T follicular helper cell (primary cell): ENCODE data around the gene ALOX15B.

Experiments
- DNase-seq: peaks from one replicate; pipeline ENCODE4 v3.0.0-alpha.2; 2020; ENCODE audit warnings: low read depth

Gene ALOX15B

DNA sequence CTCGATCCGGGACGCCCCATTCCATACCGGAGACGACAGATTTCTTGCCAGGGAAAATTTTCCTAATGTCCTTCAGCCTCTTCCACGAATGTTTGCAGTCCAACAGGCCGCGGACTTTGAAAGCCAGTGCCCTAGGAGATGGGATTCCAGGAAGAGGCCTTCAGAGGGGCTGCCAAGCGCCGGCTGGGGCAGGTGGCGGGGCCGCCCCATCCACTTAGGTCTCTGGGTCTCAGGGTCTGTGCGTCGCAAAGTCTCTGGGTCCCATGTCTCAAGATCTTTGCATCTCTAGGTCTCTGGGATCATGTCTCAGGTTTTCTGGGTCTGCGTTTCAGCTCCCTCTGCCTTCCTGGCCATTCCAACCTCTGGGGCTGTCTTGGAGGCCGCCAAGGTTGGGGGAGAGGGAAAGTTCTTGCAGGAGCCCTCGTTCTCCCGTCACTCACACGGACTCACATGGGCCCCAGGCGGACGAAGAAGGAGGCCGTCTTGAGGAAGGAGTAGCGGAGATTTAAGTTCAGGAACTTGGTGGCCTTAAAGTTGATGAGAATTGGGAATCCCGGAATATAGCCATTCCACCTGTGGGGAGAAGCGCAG, 41.4 kb downstream of the ALOX15B start:
- no peak for DNase-seq

DNA sequence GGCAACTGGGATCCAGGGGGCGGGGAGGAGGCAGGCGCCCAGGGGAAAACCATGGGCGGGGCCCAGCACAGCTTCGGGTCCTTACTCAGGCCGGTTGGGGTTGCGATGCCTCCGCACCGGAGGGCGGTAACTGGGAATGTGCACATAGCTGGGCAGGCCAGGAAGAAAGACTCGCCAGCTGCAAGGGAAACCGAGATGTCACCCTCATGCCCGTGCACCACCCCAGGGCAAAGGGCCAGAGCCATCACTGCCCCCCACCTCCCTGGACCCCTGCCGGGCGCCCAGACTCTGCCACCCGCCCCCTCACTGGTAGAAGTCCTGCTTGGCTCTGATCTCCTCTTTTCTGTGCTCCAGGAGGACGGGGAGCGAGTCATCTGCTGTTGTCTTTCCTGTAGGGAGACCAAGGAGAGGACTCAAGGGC, 42.0 kb downstream of the ALOX15B start:
- DNase-seq: no peak

DNA sequence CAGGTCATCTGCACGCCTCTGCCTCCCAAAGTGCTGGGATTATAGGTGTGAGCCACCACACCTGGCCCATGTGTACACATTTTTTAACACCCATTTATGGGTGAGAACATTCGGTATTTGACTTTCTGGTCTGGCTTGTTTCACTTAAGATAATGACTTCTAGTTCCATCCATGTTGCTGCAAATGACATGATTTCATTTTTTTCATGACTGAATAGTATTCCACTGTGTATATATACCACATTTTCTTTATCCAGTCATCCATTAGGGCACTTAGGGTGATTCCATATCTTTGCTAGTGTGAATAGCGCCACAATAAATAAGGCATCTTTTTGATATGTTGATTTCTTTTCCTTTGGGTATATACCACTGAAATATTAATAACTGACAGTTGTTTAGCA, 43.0 kb downstream of the ALOX15B start:
- no peak for DNase-seq

DNA sequence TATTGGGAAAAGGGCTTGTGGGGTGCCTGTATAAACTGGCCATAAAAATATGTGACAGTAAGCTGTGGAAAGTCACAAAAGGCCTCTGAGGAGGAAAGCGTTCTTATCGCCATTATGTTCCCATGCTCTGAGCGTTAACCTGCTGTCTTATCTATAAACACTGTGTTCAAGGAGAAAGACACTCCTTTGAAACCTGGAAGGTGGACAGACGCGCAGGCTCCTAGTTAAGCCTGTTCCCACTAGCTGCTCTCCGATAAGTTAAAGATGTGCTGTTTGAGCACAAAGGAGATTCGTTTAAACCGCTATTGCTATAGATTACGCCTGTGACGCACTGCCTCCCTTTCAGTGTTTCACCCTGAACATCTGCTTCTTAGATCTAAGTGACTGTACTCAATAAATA, 43.4 kb downstream of the ALOX15B start:
- DNase-seq: no peak

DNA sequence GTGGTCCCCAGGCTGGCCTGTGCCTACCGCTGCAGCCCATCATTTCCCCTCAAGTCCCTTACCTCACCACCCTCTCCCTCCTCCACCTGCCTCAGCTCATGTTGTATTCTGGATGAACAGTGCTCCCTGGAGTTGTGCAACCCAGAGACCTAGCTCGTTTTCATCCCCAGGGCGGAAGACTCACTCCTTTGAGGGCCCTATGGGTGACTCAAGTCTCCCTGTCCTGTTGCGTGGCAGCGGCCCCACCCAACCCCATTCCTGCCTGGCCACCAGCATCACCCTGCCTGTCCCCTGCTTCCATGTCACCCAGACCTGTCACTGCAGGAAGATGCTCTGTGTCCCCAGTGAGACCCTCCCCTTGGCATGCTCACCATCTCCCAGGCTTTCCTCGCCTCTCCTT, 45.4 kb downstream of the ALOX15B start:
- no peak for DNase-seq

DNA sequence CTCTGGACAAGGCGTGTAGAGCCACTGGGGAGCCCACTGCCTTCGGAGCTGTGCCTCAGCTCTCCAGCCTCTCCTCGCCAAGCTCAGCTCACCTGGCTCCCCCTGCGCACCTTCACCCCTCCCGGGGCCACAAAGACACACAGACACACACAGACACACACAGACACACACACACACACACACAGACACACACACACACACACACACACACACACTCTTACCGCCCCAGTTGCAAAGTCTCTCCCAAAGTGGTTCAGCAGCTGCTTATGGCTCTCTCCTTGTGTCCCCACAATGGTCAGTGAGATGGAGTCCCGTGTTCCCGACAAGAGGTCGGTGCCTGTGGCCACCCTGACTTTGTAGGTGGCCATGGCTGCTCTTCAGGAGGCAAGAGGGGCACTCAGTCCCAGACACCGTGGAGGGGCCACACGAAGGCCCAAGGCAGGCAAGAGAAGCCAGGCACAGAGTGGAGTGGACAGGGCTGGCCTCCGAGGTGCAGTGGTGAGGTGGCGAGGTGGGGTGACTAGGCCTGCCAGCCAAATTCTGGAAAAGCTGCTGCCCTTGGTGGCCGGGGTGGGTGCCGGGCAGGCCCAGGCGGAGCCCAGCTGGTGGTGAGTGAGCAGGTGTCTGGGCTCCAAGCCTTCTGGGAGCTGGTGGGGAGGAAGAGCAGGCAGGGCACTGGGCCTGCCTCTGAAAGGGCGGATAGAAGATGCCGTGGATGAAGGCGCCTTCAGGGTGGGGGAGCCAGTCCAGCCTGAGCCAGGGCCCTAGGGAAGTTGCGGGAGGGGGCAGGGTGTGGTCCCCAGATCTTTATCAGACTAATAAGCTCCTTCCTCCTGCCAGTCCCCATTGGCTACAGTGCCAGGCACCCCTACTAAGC, 48.5 kb downstream of the ALOX15B start, which contains the start of gene ALOX12B:
ALOX12B (minus strand) TSS at position 642 of the 877 bp plus-strand sequence; CDS start at position 368, 274 bp downstream.
- DNase-seq: no peak

DNA sequence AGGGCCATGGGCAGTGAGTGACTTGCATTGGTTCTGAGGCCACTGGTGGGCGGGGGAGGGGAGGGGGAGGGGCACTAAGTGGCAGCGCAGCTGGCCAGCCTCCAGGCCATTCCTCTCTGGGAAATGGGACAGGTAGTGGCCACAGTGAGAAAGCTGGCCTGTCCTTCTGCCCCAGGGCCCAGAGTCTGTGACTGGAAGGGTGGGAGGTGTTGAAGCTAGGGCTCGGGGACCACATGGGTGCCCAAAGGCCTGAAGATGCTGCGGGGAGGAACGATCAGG, 49.0 kb downstream of the ALOX15B start:
- no peak for DNase-seq

DNA sequence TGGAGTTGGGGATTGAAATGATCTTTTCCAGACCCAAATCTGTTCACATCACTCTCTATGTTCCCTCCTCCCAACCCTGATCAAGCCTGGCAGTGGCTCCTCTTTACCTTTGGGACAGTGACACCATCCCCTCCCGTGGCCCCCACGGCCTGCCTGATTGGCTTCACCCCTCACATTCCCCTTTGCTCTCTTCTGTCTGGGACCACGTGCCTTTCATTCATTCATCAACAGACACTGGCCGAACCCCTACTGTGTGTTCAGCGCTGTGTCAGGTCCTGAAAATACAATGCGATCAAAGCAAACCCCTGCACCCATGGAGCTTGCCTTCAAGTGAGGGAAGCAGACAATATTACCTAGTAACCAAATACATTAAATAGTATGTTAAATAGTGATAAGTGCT, 50.9 kb downstream of the ALOX15B start:
- no peak for DNase-seq

DNA sequence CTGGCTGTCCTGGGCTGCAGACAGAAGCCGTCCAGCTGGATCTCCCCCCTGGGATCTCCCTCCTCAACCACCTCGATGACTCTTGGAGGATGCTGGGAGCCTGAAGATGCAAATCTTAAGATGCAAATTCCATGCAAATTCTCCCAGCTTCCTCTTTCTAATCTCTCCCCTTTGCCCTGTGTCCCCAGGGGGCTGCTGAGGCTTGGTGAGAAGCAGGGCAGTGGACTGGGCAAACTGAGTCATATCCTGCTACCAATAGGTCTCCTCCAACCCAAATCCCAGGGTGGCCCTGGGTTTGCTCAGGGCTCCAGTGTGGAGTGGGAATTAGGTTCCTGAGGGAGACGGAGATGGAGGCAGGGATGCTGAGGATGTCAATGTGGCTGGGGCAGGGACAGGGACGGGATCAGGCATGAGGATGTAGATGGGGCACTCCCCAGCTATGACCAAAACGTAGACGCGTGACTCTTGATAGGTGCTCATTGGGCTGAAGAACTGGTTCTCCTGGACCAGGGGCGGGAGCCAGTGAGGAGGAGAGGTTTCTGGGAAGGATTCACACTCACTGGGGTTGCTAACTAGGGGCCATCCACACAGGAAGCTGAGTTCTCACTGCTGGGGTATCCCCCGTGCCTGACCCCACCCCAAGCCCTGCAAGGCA, 52.3 kb downstream of the ALOX15B start:
- no peak for DNase-seq

DNA sequence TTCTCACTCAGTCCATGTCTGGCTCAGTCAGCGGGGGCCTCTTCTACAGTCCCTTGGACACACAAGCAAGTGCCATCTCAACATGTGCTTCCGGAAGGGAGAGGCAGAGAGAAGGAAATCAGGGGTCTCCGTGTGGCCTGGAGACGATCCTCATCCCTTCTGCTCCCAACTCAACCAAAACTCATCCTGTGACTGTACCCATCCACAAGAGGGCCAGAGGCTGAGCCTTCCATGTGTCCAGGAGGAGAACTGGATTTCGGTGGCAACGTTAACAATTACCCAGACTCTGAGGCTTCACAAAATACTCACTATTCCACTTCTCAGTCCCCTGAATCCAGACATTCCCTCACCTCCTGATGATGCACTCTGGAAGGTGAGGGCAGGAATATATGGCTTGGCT, 56.5 kb downstream of the ALOX15B start:
- no peak for DNase-seq

DNA sequence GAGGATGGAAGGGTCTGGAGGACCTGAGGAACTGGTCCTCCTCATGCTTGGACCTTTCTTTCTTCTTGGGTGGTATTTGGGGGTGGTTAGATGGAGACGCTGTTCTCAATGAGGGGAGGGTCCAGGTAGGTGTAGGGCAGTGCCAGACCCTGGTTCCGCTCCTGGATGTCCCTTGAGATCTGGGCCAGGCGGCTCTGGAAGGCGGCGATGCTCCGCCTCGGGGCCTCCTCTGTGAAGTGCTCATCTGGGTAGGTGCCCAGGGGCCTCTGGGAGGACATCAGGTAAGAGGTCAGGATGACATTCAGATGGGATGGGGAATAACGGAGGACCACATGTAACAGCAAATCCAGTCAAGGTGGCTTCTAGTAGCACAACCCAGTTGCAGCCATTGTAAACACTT, 57.7 kb downstream of the ALOX15B start:
- DNase-seq: no peak
